ENCODE data around the gene FRAS1.

FRAS1 gene

GRCh38 chr4:78558410-78558809 lies 501.3 kb downstream of the FRAS1 start:
- Histone ChIP-seq H3K9me3 (ENCODE audit: control insufficient read depth, insufficient read depth, low read length) (no peaks in the 10 kb centered on the region), H3K36me3 (ENCODE audit: insufficient read depth, low read length) (peaks cover 3% of the 10 kb centered on the region; the same call in 1 of the 2 replicates), H3K4me1 (ENCODE audit: insufficient read depth, low read length) (peaks cover 38% of the 10 kb centered on the region), H3K9ac (ENCODE audit: low read depth, low read length) (no peak overlapping the region)

DNA sequence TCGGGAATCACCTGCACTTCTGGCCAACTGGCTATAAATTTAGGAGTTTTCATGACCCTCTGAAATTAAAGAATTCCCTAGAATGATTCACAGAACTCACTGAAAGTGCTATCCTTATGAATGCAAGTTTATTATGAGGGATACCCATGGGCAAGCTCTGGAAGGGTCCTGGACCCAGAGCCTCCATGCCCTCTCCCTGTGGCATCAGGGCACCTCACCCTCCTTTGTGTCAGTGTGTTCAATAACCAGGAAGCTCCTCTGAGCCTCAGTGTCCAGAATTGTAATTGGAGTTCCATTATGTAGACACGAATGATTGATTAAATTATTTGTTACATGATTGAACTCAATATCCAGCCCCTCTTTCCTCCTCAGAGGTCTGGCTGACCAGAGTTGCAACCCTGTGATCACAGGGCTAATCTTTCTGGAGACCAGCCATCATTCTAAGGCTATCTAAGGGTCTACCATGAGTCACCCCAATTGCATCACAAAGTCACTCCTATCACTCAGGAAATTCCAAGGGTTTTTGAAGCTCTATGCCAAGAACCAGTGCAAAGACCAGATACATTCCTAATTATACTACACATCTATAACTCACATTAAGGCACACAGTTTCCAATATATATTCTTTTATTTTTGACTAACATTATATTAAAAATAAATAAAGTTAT lies 503.3 kb downstream of the FRAS1 start:
- Histone ChIP-seq H3K9ac (ENCODE audit: low read depth, low read length) (no peak overlapping the region), H3K9me3 (ENCODE audit: control insufficient read depth, insufficient read depth, low read length) (no peaks in the 10 kb centered on the region), H3K36me3 (ENCODE audit: insufficient read depth, low read length) (peaks cover 3% of the 10 kb centered on the region; the same call in 1 of the 2 replicates), H3K4me1 (ENCODE audit: insufficient read depth, low read length) (peaks cover 32% of the 10 kb centered on the region)

DNA sequence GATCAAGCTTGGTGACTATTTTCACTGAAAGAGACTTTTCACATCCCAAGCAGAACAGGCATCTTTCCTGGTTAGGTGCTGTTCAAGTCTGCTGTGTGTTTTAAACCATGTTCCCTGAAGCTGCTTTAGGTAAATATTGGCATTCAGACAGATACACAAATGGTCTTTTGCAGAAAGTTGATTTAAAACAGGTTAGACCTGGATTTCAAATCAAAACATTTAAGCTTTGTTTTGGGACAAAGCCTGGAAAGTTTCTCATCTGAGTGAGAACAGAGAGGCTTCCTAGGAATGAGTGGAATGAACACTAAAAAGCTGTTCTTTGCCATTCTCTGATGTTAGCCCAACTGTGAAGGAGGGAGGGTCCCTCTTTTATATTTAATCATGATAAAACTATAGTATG lies 504.6 kb downstream of the FRAS1 start:
- H3K4me1 ChIP-seq (ENCODE audit: insufficient read depth, low read length): peaks cover 41% of the 10 kb centered on the region
- no peaks in the 10 kb centered on the region for H3K9me3 ChIP-seq (ENCODE audit: control insufficient read depth, insufficient read depth, low read length)
- no peak overlapping the region for H3K9ac ChIP-seq (ENCODE audit: low read depth, low read length)
- peaks cover 2% of the 10 kb centered on the region; the same call in 1 of the 2 replicates for H3K36me3 ChIP-seq (ENCODE audit: insufficient read depth, low read length)

DNA sequence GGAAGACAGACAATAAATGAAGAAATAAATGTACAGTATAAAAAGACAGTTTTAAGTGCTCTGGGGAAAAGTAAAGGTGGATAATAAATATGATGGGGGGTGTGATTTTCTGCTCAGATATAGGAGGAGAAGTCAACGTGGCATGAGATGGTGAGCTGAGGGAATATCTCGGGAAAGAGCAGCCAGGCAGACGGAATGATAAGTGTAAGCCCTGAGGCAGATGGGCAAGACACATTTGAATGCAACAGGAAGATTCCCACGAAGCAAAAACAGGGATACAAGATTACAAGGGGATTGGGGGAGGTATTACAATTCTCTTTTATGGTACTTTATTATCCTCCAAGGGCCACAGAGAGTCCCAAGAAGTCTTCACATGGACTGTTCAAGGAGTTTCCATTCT lies 505.6 kb downstream of the FRAS1 start:
- no peaks in the 10 kb centered on the region for H3K36me3 ChIP-seq (ENCODE audit: insufficient read depth, low read length)
- H3K9ac ChIP-seq (ENCODE audit: low read depth, low read length): no peak overlapping the region
- no peaks in the 10 kb centered on the region for H3K9me3 ChIP-seq (ENCODE audit: control insufficient read depth, insufficient read depth, low read length)
- H3K4me1 ChIP-seq (ENCODE audit: insufficient read depth, low read length): peaks cover 51% of the 10 kb centered on the region

- H3K9ac ChIP-seq (ENCODE audit: low read depth, low read length): no peak overlapping the region
- H3K9me3 ChIP-seq (ENCODE audit: control insufficient read depth, insufficient read depth, low read length): no peaks in the 10 kb centered on the region
- 0 out of 2 replicates have a peak, but pooled peaks cover 4% of the 10 kb centered on the region for H3K36me3 ChIP-seq (ENCODE audit: insufficient read depth, low read length)
- H3K4me1 ChIP-seq (ENCODE audit: insufficient read depth, low read length): peaks cover 65% of the 10 kb centered on the region
Observed at GRCh38 chr4:78565971-78566372, 508.8 kb downstream of the FRAS1 start.

DNA sequence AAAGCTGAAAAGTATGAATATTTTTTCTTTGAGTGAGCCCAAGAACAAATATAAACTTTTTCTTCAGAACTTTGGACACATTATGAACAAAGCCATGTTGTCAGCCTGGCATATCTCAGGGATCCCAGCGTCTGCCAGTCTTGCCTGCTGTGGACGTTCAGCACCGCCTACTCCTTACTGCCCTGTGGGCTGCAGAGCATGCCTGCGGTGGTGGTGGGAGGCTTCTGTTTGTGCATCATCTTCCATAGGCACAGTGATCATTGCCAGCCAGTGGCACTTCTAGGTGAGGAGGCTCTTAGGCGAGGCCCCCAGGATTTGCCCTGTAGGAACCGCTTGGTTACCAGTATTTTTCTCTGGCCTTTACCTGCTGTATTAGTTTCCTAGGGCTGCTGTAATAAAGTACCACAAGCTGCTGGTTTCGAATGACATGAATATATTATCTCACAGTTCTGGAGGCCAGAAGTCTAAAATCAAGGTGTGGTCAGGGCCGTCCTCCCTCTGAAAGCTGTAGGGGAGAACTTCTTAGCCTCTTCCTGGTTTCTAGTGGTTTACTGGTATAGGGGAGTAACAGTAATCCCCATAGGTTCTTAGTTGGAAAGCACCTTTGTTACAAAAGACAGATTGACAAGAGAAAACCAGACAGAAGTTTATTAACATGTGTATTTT lies 509.8 kb downstream of the FRAS1 start:
- Histone ChIP-seq H3K9me3 (ENCODE audit: control insufficient read depth, insufficient read depth, low read length) (no peaks in the 10 kb centered on the region), H3K9ac (ENCODE audit: low read depth, low read length) (no peak overlapping the region), H3K4me1 (ENCODE audit: insufficient read depth, low read length) (peaks cover 56% of the 10 kb centered on the region), H3K36me3 (ENCODE audit: insufficient read depth, low read length) (0 out of 2 replicates have a peak, but pooled peaks cover 4% of the 10 kb centered on the region)

DNA sequence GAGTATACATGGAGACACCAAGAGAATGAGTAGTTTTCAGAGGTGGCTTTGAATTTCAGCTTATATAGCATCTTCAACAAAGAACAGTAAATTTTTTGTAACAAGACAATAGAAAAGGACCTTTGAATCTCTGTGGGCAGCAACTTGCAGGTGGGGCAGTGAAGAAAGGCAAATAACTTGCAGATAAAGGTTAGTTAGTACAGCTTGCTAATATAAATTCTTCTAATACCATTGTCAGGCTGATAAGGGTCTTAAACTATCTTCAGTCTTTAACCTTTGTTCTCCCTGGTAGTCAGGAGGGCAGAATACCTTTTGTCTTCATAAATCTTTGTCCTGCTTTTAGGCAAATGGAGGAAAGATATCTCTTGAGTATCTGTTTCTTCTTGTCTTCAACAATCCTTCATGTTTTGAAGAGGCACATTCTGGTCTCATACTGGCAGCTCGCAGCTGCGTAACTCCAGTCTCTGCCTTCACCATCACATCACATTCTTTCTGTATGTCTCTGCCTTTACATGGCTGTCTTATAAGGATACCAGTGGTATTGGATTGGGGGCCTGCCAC lies 510.5 kb downstream of the FRAS1 start:
- no peak overlapping the region for H3K9ac ChIP-seq (ENCODE audit: low read depth, low read length)
- 0 out of 2 replicates have a peak, but pooled peaks cover 3% of the 10 kb centered on the region for H3K9me3 ChIP-seq (ENCODE audit: control insufficient read depth, insufficient read depth, low read length)
- peaks cover 4% of the 10 kb centered on the region; the same call in 1 of the 2 replicates for H3K36me3 ChIP-seq (ENCODE audit: insufficient read depth, low read length)
- peaks cover 51% of the 10 kb centered on the region for H3K4me1 ChIP-seq (ENCODE audit: insufficient read depth, low read length)

- H3K36me3 ChIP-seq (ENCODE audit: insufficient read depth, low read length): peaks cover 9% of the 10 kb centered on the region
- peaks cover 45% of the 10 kb centered on the region for H3K4me1 ChIP-seq (ENCODE audit: insufficient read depth, low read length)
- H3K9me3 ChIP-seq (ENCODE audit: control insufficient read depth, insufficient read depth, low read length): 0 out of 2 replicates have a peak, but pooled peaks cover 3% of the 10 kb centered on the region
Observed at GRCh38 chr4:78568640-78569305, 511.6 kb downstream of the FRAS1 start.

GRCh38 chr4:78569306-78569821 lies 512.2 kb downstream of the FRAS1 start:
- 0 out of 2 replicates have a peak, but pooled peaks cover 3% of the 10 kb centered on the region for H3K9me3 ChIP-seq (ENCODE audit: control insufficient read depth, insufficient read depth, low read length)
- H3K4me1 ChIP-seq (ENCODE audit: insufficient read depth, low read length): peaks cover 45% of the 10 kb centered on the region
- peaks cover 9% of the 10 kb centered on the region for H3K36me3 ChIP-seq (ENCODE audit: insufficient read depth, low read length)
- no peak overlapping the region for H3K9ac ChIP-seq (ENCODE audit: low read depth, low read length)

More at GRCh38 chr4:78568640-78569305, 511.6 kb downstream of the FRAS1 start:
- no peak overlapping the region for H3K9ac ChIP-seq (ENCODE audit: low read depth, low read length)

GRCh38 chr4:78570117-78570516 lies 513.0 kb downstream of the FRAS1 start:
- Histone ChIP-seq H3K9ac (ENCODE audit: low read depth, low read length) (no peak overlapping the region), H3K36me3 (ENCODE audit: insufficient read depth, low read length) (peaks cover 9% of the 10 kb centered on the region), H3K4me1 (ENCODE audit: insufficient read depth, low read length) (peaks cover 45% of the 10 kb centered on the region), H3K9me3 (ENCODE audit: control insufficient read depth, insufficient read depth, low read length) (0 out of 2 replicates have a peak, but pooled peaks cover 3% of the 10 kb centered on the region)

DNA sequence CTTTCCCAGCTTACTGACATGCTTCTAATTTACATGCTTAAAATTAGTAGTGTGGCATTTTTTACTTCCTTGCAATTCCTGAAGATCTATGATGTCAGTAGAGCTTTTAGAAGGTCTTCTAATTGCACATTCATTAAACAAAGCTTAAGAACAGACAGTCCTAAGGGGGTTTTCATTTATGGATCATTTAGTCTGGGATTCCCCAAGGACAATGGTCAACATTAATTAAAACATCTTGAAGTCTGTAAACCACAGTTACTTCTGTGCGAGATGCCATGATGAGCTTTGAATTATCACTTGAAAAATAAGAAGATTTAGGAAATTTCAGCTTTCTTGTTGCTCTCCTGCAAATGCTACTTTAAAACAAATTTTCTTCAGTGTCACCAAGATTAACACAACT lies 514.7 kb downstream of the FRAS1 start:
- Histone ChIP-seq H3K36me3 (ENCODE audit: insufficient read depth, low read length) (peaks cover 9% of the 10 kb centered on the region), H3K4me1 (ENCODE audit: insufficient read depth, low read length) (peaks cover 32% of the 10 kb centered on the region), H3K9ac (ENCODE audit: low read depth, low read length) (no peak overlapping the region)

GRCh38 chr4:78578674-78579425 lies 521.7 kb downstream of the FRAS1 start:
- no peaks in the 10 kb centered on the region for H3K4me1 ChIP-seq (ENCODE audit: insufficient read depth, low read length)
- H3K9me3 ChIP-seq (ENCODE audit: control insufficient read depth, insufficient read depth, low read length): no peaks in the 10 kb centered on the region
- H3K9ac ChIP-seq (ENCODE audit: low read depth, low read length): no peak overlapping the region
- peaks cover 20% of the 10 kb centered on the region; the same call in 1 of the 2 replicates for H3K36me3 ChIP-seq (ENCODE audit: insufficient read depth, low read length)

More for the DNA sequence above, 514.7 kb downstream of the FRAS1 start:
- 0 out of 2 replicates have a peak, but pooled peaks cover 3% of the 10 kb centered on the region for H3K9me3 ChIP-seq (ENCODE audit: control insufficient read depth, insufficient read depth, low read length)

DNA sequence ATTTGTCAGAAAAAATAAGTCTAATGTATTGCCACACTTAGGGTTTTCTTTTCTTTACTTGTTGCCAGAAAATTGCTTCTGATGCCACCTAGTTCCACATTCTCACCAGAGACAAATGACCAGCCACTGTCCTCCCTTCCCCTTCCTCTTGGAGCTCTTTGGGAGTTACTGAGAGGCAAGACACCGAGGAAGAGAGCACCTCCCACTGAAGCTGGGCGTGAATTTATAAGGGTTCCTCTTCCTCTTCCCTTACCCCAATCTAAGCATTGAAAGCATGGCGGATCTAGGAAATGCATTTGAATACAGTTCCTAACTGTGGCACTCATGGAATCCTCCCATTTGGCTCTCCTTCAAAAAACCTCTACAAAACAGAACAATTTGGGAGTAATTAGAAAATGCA lies 524.5 kb downstream of the FRAS1 start:
- H3K4me1 ChIP-seq (ENCODE audit: insufficient read depth, low read length): no peaks in the 10 kb centered on the region
- peaks cover 23% of the 10 kb centered on the region for H3K36me3 ChIP-seq (ENCODE audit: insufficient read depth, low read length)
- no peak overlapping the region for H3K9ac ChIP-seq (ENCODE audit: low read depth, low read length)
- no peaks in the 10 kb centered on the region for H3K9me3 ChIP-seq (ENCODE audit: control insufficient read depth, insufficient read depth, low read length)

Data from ES-I3 (cell line).